Stomach (tissue), 4 donors: ENCODE data around the gene PARP3.

ENCODE experiments used
- CTCF ChIP-seq, 7 experiments: fragments of 450-650 bp in 4 of 7; fragments of 200-600 bp in 3 of 7; sonication (generic) in 3 of 7; IDR thresholded peaks; one replicate each; pipeline ENCODE4 v1.5.1; 2016 to 2019; ENCODE audit warnings: antibody characterized with exemption in 7 of 7, control low read depth in 2 of 7, mild to moderate bottlenecking in 1 of 7
- POLR2A ChIP-seq, 4 donors: fragments of 450-650 bp; IDR thresholded peaks; one replicate each; pipeline ENCODE4 v1.6.1; 2016; ENCODE audit warnings: antibody characterized with exemption in 4 of 4, control low read depth in 2 of 4, mild to moderate bottlenecking in 1 of 4, moderate library complexity in 1 of 4
- POLR2AphosphoS5 ChIP-seq, 3 donors: sonication (generic); formaldehyde crosslinking; IDR thresholded peaks; one replicate each; pipeline ENCODE4 v1.6.1; 2016; ENCODE audit warnings: antibody characterized with exemption in 3 of 3

GRCh38 chr3:51982838-51983577, 40.8 kb downstream of the PARP3 start, which contains the start of gene ACY1:
- peak in 1 of 4 donors; percentile 15 for TF ChIP-seq POLR2A (IDR thresholded peaks at IDR 0.05)
- TF ChIP-seq CTCF (IDR thresholded peaks at IDR 0.05): no peak
- TF ChIP-seq POLR2AphosphoS5 (IDR thresholded peaks at IDR 0.05): peak; percentile 72 to 94 (median 80)
